Astrocyte (in vitro differentiated cells and primary cell): ENCODE measurements around the gene COL27A1. TPM values are rescaled to one million over a fixed set of nuclear protein-coding genes. Genes with fewer than 3 reads are reported as not detected.

Experiments used
- DNase-seq: peaks from one replicate; pipeline ENCODE4 v3.0.0-alpha.2; 2010; ENCODE audit warnings: low read depth
- FAIRE-seq: peaks from 2 replicates; lab custom pipeline; 2011; peaks lifted over from hg19 to GRCh38; lab: Jason Lieb, UNC
- H2AFZ ChIP-seq: 2 replicates; pipeline ENCODE4 v1.6.0; 2012; ENCODE audit warnings: low read depth, low read length, inconsistent platforms
- H3K27ac ChIP-seq: 2 replicates; pipeline ENCODE4 v1.5.1; 2011; ENCODE audit warnings: low read depth, low read length, inconsistent platforms
- H3K27me3 ChIP-seq: 2 replicates; pipeline ENCODE4 v1.6.0; 2011; ENCODE audit warnings: low read length, inconsistent platforms; ENCODE audit not compliant: insufficient read depth
- H3K36me3 ChIP-seq: 2 replicates; pipeline ENCODE4 v1.5.1; 2011; ENCODE audit warnings: low read length, inconsistent platforms; ENCODE audit not compliant: insufficient read depth
- H3K4me1 ChIP-seq: 2 replicates; pipeline ENCODE4 v1.5.1; 2011; ENCODE audit warnings: low read length, inconsistent platforms; ENCODE audit not compliant: insufficient read depth
- H3K4me2 ChIP-seq: 2 replicates; pipeline ENCODE4 v1.6.0; 2012; ENCODE audit warnings: low read length, inconsistent platforms
- H3K4me3 ChIP-seq: 2 replicates; pipeline ENCODE4 v1.5.1; 2011; ENCODE audit warnings: low read depth, mild to moderate bottlenecking, low read length, inconsistent platforms; ENCODE audit not compliant: insufficient read depth
- H3K79me2 ChIP-seq: 2 replicates; pipeline ENCODE4 v1.6.0; 2012; ENCODE audit warnings: mild to moderate bottlenecking, low read length, inconsistent platforms; ENCODE audit not compliant: insufficient read depth
- H3K9ac ChIP-seq: 2 replicates; pipeline ENCODE4 v1.6.0; 2012; ENCODE audit warnings: mild to moderate bottlenecking, low read length, inconsistent platforms
- H3K9me3 ChIP-seq: 2 replicates; pipeline ENCODE4 v1.5.1; 2012; ENCODE audit warnings: low read depth, mild to moderate bottlenecking, low read length, inconsistent platforms; ENCODE audit not compliant: insufficient read depth
- H4K20me1 ChIP-seq: 2 replicates; pipeline ENCODE4 v1.6.0; 2012; ENCODE audit warnings: low read length, inconsistent platforms; ENCODE audit not compliant: insufficient read depth
- H3K27ac Mint-ChIP-seq: one replicate; pipeline ENCODE4 v1.8.0; 2021; ENCODE audit warnings: mild to moderate bottlenecking, mixed read lengths; ENCODE audit not compliant: unreplicated experiment
- H3K27me3 Mint-ChIP-seq: one replicate; pipeline ENCODE4 v1.8.0; 2021; ENCODE audit warnings: low read depth, mixed read lengths; ENCODE audit not compliant: unreplicated experiment
- H3K36me3 Mint-ChIP-seq: one replicate; pipeline ENCODE4 v1.8.0; 2021; ENCODE audit warnings: low read depth, mixed read lengths; ENCODE audit not compliant: unreplicated experiment
- H3K4me1 Mint-ChIP-seq: one replicate; pipeline ENCODE4 v1.8.0; 2021; ENCODE audit warnings: low read depth, mixed read lengths; ENCODE audit not compliant: unreplicated experiment
- H3K4me3 Mint-ChIP-seq: one replicate; pipeline ENCODE4 v1.8.0; 2021; ENCODE audit warnings: mild to moderate bottlenecking, moderate library complexity, mixed read lengths; ENCODE audit not compliant: unreplicated experiment
- H3K9me3 Mint-ChIP-seq: one replicate; pipeline ENCODE4 v1.8.0; 2021; ENCODE audit warnings: mild to moderate bottlenecking, mixed read lengths; ENCODE audit not compliant: unreplicated experiment
- EZH2 ChIP-seq: IDR thresholded peaks from 2 replicates; pipeline ENCODE4 v1.6.1; 2012; ENCODE audit warnings: mild to moderate bottlenecking, low read length, inconsistent platforms; ENCODE audit not compliant: insufficient read depth
- total RNA-seq: library from RNA; stranded (reverse); gene quantifications from 2 replicates; pipeline ENCODE4 v1.2.1, GENCODE V29; 2021
- TF ChIP-seq, protein P1 (sequence below): IDR thresholded peaks from 2 replicates; pipeline ENCODE4 v1.5.1; 2011; ENCODE audit warnings: low read depth, mild to moderate bottlenecking, inconsistent platforms, low read length, moderate library complexity; ENCODE audit not compliant: insufficient read depth

COL27A1 gene
- total RNA-seq, 1 donor from 2014 or later, result 31.2 TPM

DNA sequence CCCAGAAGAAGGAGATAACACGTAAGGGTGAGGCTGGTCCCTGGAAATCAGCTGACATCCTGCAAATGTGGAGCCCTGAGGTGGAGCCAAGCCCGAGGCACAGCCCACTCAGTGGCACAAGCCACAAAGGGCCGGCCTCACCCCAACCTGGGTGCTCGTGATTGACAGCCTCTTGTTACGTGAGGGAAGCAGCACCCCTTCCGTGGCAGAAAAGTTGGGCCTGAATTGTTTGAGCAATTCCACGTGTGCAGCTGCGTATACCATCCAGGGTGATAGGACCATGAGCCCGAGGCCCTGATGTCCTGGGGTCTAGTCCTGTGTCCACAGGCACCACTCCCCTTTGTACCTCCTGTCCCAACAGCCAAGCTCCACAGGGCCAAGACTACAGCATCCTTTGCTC, 179.2 kb downstream of the COL27A1 start:
- no peak for DNase-seq
- H3K9me3 Mint-ChIP-seq, result no peaks in the 10 kb centered on the region
- no peak overlapping the region for H3K4me3 Mint-ChIP-seq

DNA sequence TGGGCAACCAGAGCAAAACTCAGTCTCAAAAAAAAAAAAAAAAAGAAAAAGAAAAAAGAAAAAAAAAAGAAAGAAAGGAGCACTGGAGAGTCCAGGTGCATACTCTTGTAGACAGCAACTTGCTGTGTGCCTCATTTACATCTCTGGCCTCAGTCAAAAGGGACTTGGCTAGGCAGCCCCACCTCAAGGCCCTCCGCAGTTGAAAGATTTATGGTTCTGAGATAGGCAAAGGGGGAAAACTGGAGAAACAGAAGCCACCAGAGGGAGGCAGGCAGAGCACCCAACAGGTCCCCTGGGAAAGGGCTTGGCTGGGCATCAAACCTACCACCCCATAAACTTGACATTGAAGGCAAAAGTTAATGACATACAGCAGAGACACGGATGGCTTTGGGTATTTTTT, 180.4 kb downstream of the COL27A1 start:
- no peak for TF ChIP-seq EZH2
- TF ChIP-seq, protein P1, sequence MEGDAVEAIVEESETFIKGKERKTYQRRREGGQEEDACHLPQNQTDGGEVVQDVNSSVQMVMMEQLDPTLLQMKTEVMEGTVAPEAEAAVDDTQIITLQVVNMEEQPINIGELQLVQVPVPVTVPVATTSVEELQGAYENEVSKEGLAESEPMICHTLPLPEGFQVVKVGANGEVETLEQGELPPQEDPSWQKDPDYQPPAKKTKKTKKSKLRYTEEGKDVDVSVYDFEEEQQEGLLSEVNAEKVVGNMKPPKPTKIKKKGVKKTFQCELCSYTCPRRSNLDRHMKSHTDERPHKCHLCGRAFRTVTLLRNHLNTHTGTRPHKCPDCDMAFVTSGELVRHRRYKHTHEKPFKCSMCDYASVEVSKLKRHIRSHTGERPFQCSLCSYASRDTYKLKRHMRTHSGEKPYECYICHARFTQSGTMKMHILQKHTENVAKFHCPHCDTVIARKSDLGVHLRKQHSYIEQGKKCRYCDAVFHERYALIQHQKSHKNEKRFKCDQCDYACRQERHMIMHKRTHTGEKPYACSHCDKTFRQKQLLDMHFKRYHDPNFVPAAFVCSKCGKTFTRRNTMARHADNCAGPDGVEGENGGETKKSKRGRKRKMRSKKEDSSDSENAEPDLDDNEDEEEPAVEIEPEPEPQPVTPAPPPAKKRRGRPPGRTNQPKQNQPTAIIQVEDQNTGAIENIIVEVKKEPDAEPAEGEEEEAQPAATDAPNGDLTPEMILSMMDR, result no peak
- no peak for DNase-seq
- H3K9me3 Mint-ChIP-seq, result no peaks in the 10 kb centered on the region
- peaks cover 4% of the 10 kb centered on the region for H3K36me3 ChIP-seq
- peaks cover 17% of the 10 kb centered on the region for H3K36me3 Mint-ChIP-seq
- H3K27ac ChIP-seq, result no peak overlapping the region
- no peaks in the 10 kb centered on the region for H3K27me3 ChIP-seq
- no peak overlapping the region for H3K27ac Mint-ChIP-seq
- no peaks in the 10 kb centered on the region for H3K4me1 ChIP-seq
- no peaks in the 10 kb centered on the region for H4K20me1 ChIP-seq
- no peaks in the 10 kb centered on the region for H3K79me2 ChIP-seq
- H3K4me2 ChIP-seq, result no peak overlapping the region
- no peak overlapping the region for H3K4me3 ChIP-seq
- no peaks in the 10 kb centered on the region for H3K4me1 Mint-ChIP-seq
- FAIRE-seq, result no peak
- no peak overlapping the region for H2AFZ ChIP-seq
- no peaks in the 10 kb centered on the region for H3K9me3 ChIP-seq
- H3K4me3 Mint-ChIP-seq, result no peak overlapping the region
- no peak overlapping the region for H3K9ac ChIP-seq
- H3K27me3 Mint-ChIP-seq, result peaks cover 1% of the 10 kb centered on the region

More for the DNA sequence above, 179.2 kb downstream of the COL27A1 start:
- TF ChIP-seq, protein P1, result no peak
- no peak for TF ChIP-seq EZH2
- Mint-ChIP-seq H3K27ac (peak overlapping the region; percentile 1), H3K27me3 (peaks cover 4% of the 10 kb centered on the region), H3K4me1 (no peaks in the 10 kb centered on the region), H3K36me3 (peaks cover 15% of the 10 kb centered on the region)
- Histone ChIP-seq H2AFZ (no peak overlapping the region), H3K27ac (no peak overlapping the region), H3K36me3 (peaks cover 4% of the 10 kb centered on the region), H3K4me3 (no peak overlapping the region), H3K4me1 (no peaks in the 10 kb centered on the region), H3K79me2 (no peaks in the 10 kb centered on the region), H3K9me3 (no peaks in the 10 kb centered on the region), H3K9ac (no peak overlapping the region), H3K27me3 (no peaks in the 10 kb centered on the region), H3K4me2 (no peak overlapping the region), H4K20me1 (no peaks in the 10 kb centered on the region)
- no peak for FAIRE-seq

DNA sequence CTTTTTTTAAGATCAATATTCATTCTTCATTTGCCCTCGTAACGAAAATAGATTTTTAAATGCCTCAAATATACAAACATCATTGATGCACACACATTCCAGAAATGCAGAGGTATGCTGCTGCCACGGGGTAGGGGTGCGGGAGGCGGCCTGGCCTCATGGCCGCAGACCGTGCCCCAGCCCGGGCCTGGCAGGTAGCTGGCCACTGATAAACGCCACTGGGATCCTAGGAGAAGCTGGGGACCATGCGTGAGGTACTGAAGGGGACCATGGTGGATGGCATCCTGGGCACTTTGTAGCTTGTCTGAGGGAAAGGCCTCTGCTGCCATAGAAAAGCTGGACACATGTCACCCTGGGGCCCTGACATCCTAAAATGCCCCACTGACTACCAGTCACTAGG, 180.8 kb downstream of the COL27A1 start:
- H3K27me3 Mint-ChIP-seq, result no peaks in the 10 kb centered on the region
- no peaks in the 10 kb centered on the region for H3K4me1 Mint-ChIP-seq
- Histone ChIP-seq H3K27me3 (no peaks in the 10 kb centered on the region), H3K4me1 (no peaks in the 10 kb centered on the region), H3K4me3 (no peak overlapping the region), H3K27ac (no peak overlapping the region), H3K9ac (no peak overlapping the region), H3K79me2 (no peaks in the 10 kb centered on the region), H3K36me3 (peaks cover 4% of the 10 kb centered on the region), H4K20me1 (no peaks in the 10 kb centered on the region), H3K4me2 (no peak overlapping the region), H2AFZ (no peak overlapping the region), H3K9me3 (no peaks in the 10 kb centered on the region)
- H3K27ac Mint-ChIP-seq, result no peak overlapping the region
- H3K36me3 Mint-ChIP-seq, result peaks cover 18% of the 10 kb centered on the region
- H3K9me3 Mint-ChIP-seq, result no peaks in the 10 kb centered on the region
- TF ChIP-seq, protein P1, result no peak
- no peak for TF ChIP-seq EZH2
- H3K4me3 Mint-ChIP-seq, result no peak overlapping the region
- FAIRE-seq (no peak), DNase-seq (no peak)
